Measurements from ENCODE around the gene AQP11. TPM values are rescaled to one million over a fixed set of nuclear protein-coding genes. Genes with fewer than 3 reads are reported as not detected.

The AQP11 gene
- total RNA-seq, 1 donor from 2014 or later, result 0.64 TPM

- no peaks in the 10 kb centered on the region for H3K9me3 ChIP-seq
- H3K27ac ChIP-seq, result no peak overlapping the region
- DNase-seq (ENCODE audit: low spot score in 2 of 2), result no peak
- intact Hi-C loops (cut with DNase I), result no loop called here
- H3K27me3 ChIP-seq, result no peaks in the 10 kb centered on the region
- no peaks in the 10 kb centered on the region for H3K4me1 ChIP-seq
- TF ChIP-seq CTCF (IDR thresholded peaks at IDR 0.05), result no peak
- no peak overlapping the region for H3K4me3 ChIP-seq
- H3K36me3 ChIP-seq, result no peaks in the 10 kb centered on the region
These were observed 65.1 kb downstream of the AQP11 start for GRCh38 chr11:77654770-77655434.

GRCh38 chr11:77656362-77656761 lies 66.6 kb downstream of the AQP11 start:
- Histone ChIP-seq H3K4me1 (no peaks in the 10 kb centered on the region), H3K27ac (no peak overlapping the region), H3K9me3 (no peaks in the 10 kb centered on the region), H3K4me3 (no peak overlapping the region), H3K36me3 (no peaks in the 10 kb centered on the region), H3K27me3 (no peaks in the 10 kb centered on the region)
- DNase-seq (ENCODE audit: low spot score in 2 of 2), result no peak
- TF ChIP-seq CTCF (IDR thresholded peaks at IDR 0.05), result no peak
- intact Hi-C loops (cut with DNase I), result no loop called here

GRCh38 chr11:77658213-77659013 lies 68.7 kb downstream of the AQP11 start:
- no peaks in the 10 kb centered on the region for H3K36me3 ChIP-seq
- H3K4me1 ChIP-seq, result no peaks in the 10 kb centered on the region
- H3K27me3 ChIP-seq, result no peaks in the 10 kb centered on the region
- intact Hi-C loops (cut with DNase I), result no loop called here
- no peak for DNase-seq (ENCODE audit: low spot score in 2 of 2)
- no peak overlapping the region for H3K27ac ChIP-seq
- no peak for TF ChIP-seq CTCF (IDR thresholded peaks at IDR 0.05)
- H3K9me3 ChIP-seq, result no peaks in the 10 kb centered on the region
- H3K4me3 ChIP-seq, result no peak overlapping the region

Other genes starting within 250 kb of the AQP11 start
- gene PAK1, start 115.9 kb upstream of the AQP11 start, total RNA-seq, result 39.8 TPM
- gene CLNS1A, start 47.8 kb downstream of the AQP11 start, total RNA-seq, result 43.6 TPM
- gene RSF1, start 230.8 kb downstream of the AQP11 start, total RNA-seq, result 17.8 TPM
- 56.4 TPM for gene AAMDC, start 231.2 kb downstream of the AQP11 start, total RNA-seq

Measured in ascending aorta (tissue), 2 donors.